C4-2B (cell line): ENCODE data around the gene LRMDA.

ENCODE experiments used
- CTCF ChIP-seq: fragments of 450-650 bp; conservative IDR thresholded peaks from 2 replicates; pipeline ENCODE4 v1.5.1; 2017; ENCODE audit warnings: mild to moderate bottlenecking
- ZFX ChIP-seq: fragments of 450-650 bp; IDR thresholded peaks from 2 replicates; pipeline ENCODE4 v1.6.1; 2017

GRCh38 chr10:76152186-76152585, 720.8 kb downstream of the LRMDA start:
- no peak for TF ChIP-seq CTCF
- no peak for TF ChIP-seq ZFX
